Tibial nerve (tissue), 4 donors: Measurements from ENCODE around the gene IGF1R. TPM values are rescaled to one million over a fixed set of nuclear protein-coding genes. Genes with fewer than 3 reads are reported as not detected.

Experiments
- DNase-seq, 2 donors: peaks; one replicate each; pipeline ENCODE4 v3.0.0-alpha.2; 2019; ENCODE audit warnings: low spot score in 2 of 2
- H3K27ac ChIP-seq, 4 donors: fragments of 200-600 bp; sonication (generic) in 3 of 4; one replicate each; pipeline ENCODE4 v1.5.1; 2017 to 2019; ENCODE audit warnings: mild to moderate bottlenecking in 1 of 4
- H3K27me3 ChIP-seq, 2 donors: fragments of 200-600 bp; sonication (generic) in 1 of 2; one replicate each; pipeline versions ENCODE4 v1.5.1 to v1.6.0; 2017 to 2019
- H3K36me3 ChIP-seq, 3 donors: fragments of 200-600 bp; sonication (generic); one replicate each; pipeline ENCODE4 v1.5.1; 2018 to 2019
- H3K4me1 ChIP-seq, 4 donors: fragments of 200-600 bp; sonication (generic) in 3 of 4; one replicate each; pipeline ENCODE4 v1.5.1; 2017 to 2019
- H3K4me3 ChIP-seq, 4 donors: fragments of 200-600 bp; sonication (generic) in 3 of 4; one replicate each; pipeline ENCODE4 v1.5.1; 2017 to 2019; ENCODE audit warnings: mild to moderate bottlenecking in 1 of 4, moderate library complexity in 1 of 4
- H3K9me3 ChIP-seq, 4 donors: fragments of 200-600 bp; sonication (generic) in 3 of 4; one replicate each; pipeline ENCODE4 v1.5.1; 2017 to 2019
- CTCF ChIP-seq, 5 experiments: fragments of 200-600 bp in 3 of 5; fragments of 450-650 bp in 2 of 5; sonication (generic) in 3 of 5; IDR thresholded peaks; one replicate each; pipeline ENCODE4 v1.5.1; 2016 to 2019; ENCODE audit warnings: antibody characterized with exemption in 5 of 5, mild to moderate bottlenecking in 3 of 5, moderate library complexity in 2 of 5
- EP300 ChIP-seq, 2 donors: sonication (generic); formaldehyde crosslinking; IDR thresholded peaks; one replicate each; pipeline ENCODE4 v1.6.1; 2017; ENCODE audit warnings: antibody characterized with exemption in 2 of 2, mild to moderate bottlenecking in 1 of 2
- POLR2A ChIP-seq, 2 donors: fragments of 450-650 bp; IDR thresholded peaks; one replicate each; pipeline ENCODE4 v1.6.1; 2017; ENCODE audit warnings: antibody characterized with exemption in 2 of 2, mild to moderate bottlenecking in 2 of 2, moderate library complexity in 2 of 2
- WGBS, 2 donors: methylation state at CpG; one replicate each; pipeline ENCODE4 v1.1.5; 2018; 5-methylcytosine and 5-hydroxymethylcytosine counted together
- total RNA-seq, 4 donors: library from RNA; depleted of rRNA; stranded (reverse); fragments of >200 nt; gene quantifications; one replicate each; pipeline ENCODE4 v1.1.0, GENCODE V29; 2016

Gene IGF1R
- total RNA-seq, 4 donors from 2014 or later = 82.5 to 164 (median 111) TPM

GRCh38 chr15:98740963-98741362 is 92.6 kb downstream of the IGF1R start:
- peaks cover 0 to 64% (median 11%) of the 10 kb centered on the region in 4 donors for H3K4me1 ChIP-seq
- H3K27me3 ChIP-seq = no peaks in the 10 kb centered on the region
- no peak overlapping the region for H3K27ac ChIP-seq
- WGBS, 2 donors = 78 to 85% methylated on average over 4 of the region's 4 CpGs
- no peaks in the 10 kb centered on the region for H3K9me3 ChIP-seq
- no peak for DNase-seq
- no peak overlapping the region for H3K4me3 ChIP-seq
- no peaks in the 10 kb centered on the region for H3K36me3 ChIP-seq
- TF ChIP-seq CTCF (IDR thresholded peaks at IDR 0.05) (no peak), EP300 (IDR thresholded peaks at IDR 0.05) (no peak), POLR2A (IDR thresholded peaks at IDR 0.05) (no peak)

GRCh38 chr15:98743177-98743576 is 94.8 kb downstream of the IGF1R start:
- Histone ChIP-seq H3K9me3 (no peaks in the 10 kb centered on the region), H3K4me1 (peaks cover 0 to 55% (median 10%) of the 10 kb centered on the region in 4 donors), H3K27ac (no peak overlapping the region), H3K4me3 (no peak overlapping the region), H3K36me3 (no peaks in the 10 kb centered on the region), H3K27me3 (no peaks in the 10 kb centered on the region)
- TF ChIP-seq POLR2A (IDR thresholded peaks at IDR 0.05) (no peak), CTCF (IDR thresholded peaks at IDR 0.05) (no peak), EP300 (IDR thresholded peaks at IDR 0.05) (no peak)
- WGBS, 2 donors = 71 to 86% methylated on average over 6 of the region's 6 CpGs
- DNase-seq = no peak

GRCh38 chr15:98744506-98744905 is 96.2 kb downstream of the IGF1R start:
- Histone ChIP-seq H3K27me3 (no peaks in the 10 kb centered on the region), H3K4me1 (peaks cover 0 to 51% (median 10%) of the 10 kb centered on the region in 4 donors), H3K9me3 (no peaks in the 10 kb centered on the region), H3K27ac (no peak overlapping the region), H3K36me3 (no peaks in the 10 kb centered on the region), H3K4me3 (no peak overlapping the region)
- DNase-seq = no peak
- WGBS, 2 donors = 75% methylated on average over 2 of the region's 2 CpGs
- TF ChIP-seq EP300 (IDR thresholded peaks at IDR 0.05) = no peak
- no peak for TF ChIP-seq POLR2A (IDR thresholded peaks at IDR 0.05)
- no peak for TF ChIP-seq CTCF (IDR thresholded peaks at IDR 0.05)

- Histone ChIP-seq H3K4me1 (peaks cover 0 to 46% (median 10%) of the 10 kb centered on the region in 4 donors), H3K9me3 (no peaks in the 10 kb centered on the region), H3K4me3 (no peak overlapping the region), H3K27ac (no peak overlapping the region), H3K27me3 (no peaks in the 10 kb centered on the region), H3K36me3 (no peaks in the 10 kb centered on the region)
- no peak for TF ChIP-seq POLR2A (IDR thresholded peaks at IDR 0.05)
- TF ChIP-seq EP300 (IDR thresholded peaks at IDR 0.05) = no peak
- no peak for TF ChIP-seq CTCF (IDR thresholded peaks at IDR 0.05)
- no peak for DNase-seq
- WGBS, 2 donors = 81 to 82% methylated on average over 3 of the region's 3 CpGs
Measured at GRCh38 chr15:98745179-98745578, 96.8 kb downstream of the IGF1R start.

GRCh38 chr15:98745650-98746374 is 97.5 kb downstream of the IGF1R start:
- Histone ChIP-seq H3K4me3 (no peak overlapping the region), H3K4me1 (peaks cover 0 to 40% (median 8%) of the 10 kb centered on the region in 4 donors), H3K36me3 (no peaks in the 10 kb centered on the region), H3K27ac (no peak overlapping the region), H3K9me3 (no peaks in the 10 kb centered on the region), H3K27me3 (no peaks in the 10 kb centered on the region)
- DNase-seq = no peak
- TF ChIP-seq EP300 (IDR thresholded peaks at IDR 0.05) = no peak
- no peak for TF ChIP-seq POLR2A (IDR thresholded peaks at IDR 0.05)
- no peak for TF ChIP-seq CTCF (IDR thresholded peaks at IDR 0.05)
- 77 to 84% methylated on average over 10 of the region's 10 CpGs for WGBS, 2 donors
